ENCODE measurements around the gene NR2F6.

DNA sequence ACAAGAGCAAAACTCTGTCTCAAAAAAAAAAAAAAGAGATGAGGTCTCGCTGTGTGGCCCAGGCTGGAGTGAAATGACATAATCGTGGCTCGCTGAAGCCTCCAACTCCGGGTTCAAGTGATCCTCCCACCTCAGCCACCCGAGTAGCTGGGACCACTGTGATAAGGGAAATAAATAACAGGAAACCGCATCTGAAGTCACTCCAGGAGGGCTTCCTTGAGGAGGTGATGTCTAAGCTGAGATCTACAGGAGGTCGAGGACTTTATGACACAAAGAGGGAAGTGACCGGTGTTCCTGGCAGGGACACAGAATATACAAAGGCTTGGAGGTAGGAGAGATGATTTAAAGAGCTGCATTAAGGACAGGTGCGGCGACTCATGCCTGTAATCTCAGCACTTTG, 8.9 kb upstream of the NR2F6 start:
- TF ChIP-seq, protein P1, sequence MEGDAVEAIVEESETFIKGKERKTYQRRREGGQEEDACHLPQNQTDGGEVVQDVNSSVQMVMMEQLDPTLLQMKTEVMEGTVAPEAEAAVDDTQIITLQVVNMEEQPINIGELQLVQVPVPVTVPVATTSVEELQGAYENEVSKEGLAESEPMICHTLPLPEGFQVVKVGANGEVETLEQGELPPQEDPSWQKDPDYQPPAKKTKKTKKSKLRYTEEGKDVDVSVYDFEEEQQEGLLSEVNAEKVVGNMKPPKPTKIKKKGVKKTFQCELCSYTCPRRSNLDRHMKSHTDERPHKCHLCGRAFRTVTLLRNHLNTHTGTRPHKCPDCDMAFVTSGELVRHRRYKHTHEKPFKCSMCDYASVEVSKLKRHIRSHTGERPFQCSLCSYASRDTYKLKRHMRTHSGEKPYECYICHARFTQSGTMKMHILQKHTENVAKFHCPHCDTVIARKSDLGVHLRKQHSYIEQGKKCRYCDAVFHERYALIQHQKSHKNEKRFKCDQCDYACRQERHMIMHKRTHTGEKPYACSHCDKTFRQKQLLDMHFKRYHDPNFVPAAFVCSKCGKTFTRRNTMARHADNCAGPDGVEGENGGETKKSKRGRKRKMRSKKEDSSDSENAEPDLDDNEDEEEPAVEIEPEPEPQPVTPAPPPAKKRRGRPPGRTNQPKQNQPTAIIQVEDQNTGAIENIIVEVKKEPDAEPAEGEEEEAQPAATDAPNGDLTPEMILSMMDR (IDR thresholded peaks at IDR 0.05): no peak
- no peak for TF ChIP-seq POLR2A (IDR thresholded peaks at IDR 0.05)

Measured in lower leg skin (tissue), 3 donors.